Right lung (tissue), 5 donors: ENCODE measurements around the gene NGEF. TPM values are rescaled to one million over a fixed set of nuclear protein-coding genes. Genes with fewer than 3 reads are reported as not detected.

Experiments
- DNase-seq, 2 donors: peaks; one replicate each; pipeline ENCODE4 v3.0.0-alpha.2; 2013
- polyA plus RNA-seq, 5 donors: library from polyadenylated mRNA; unstranded; fragments of 120-200 nt; gene quantifications; one replicate each; pipeline versions ENCODE4 v1.2.1 to v1.2.3, GENCODE V29; 2013; ENCODE audit warnings: inconsistent platforms in 1 of 5, low replicate concordance in 1 of 5; ENCODE audit not compliant: insufficient read length in 5 of 5, insufficient read depth in 1 of 5

Gene NGEF
- polyA plus RNA-seq, 5 donors = 1.0 to 2.9 (median 2.7) TPM

GRCh38 chr2:232885264-232885961 lies 127.6 kb downstream of the NGEF start:
- no peak for DNase-seq

- no peak for DNase-seq
These were observed 128.3 kb downstream of the NGEF start for GRCh38 chr2:232884549-232885263.

- no peak for DNase-seq
These were observed 129.0 kb downstream of the NGEF start for GRCh38 chr2:232884001-232884421.

GRCh38 chr2:232883116-232883721 lies 129.8 kb downstream of the NGEF start:
- DNase-seq = no peak

- DNase-seq = no peak
These were observed 130.4 kb downstream of the NGEF start for GRCh38 chr2:232882505-232883115.

- no peak for DNase-seq
These were observed 131.0 kb downstream of the NGEF start for GRCh38 chr2:232882085-232882484.

- DNase-seq = no peak
These were observed 132.2 kb downstream of the NGEF start for GRCh38 chr2:232880764-232881351.

- no peak for DNase-seq
These were observed 133.2 kb downstream of the NGEF start for GRCh38 chr2:232879618-232880494.

GRCh38 chr2:232878855-232879617 lies 134.0 kb downstream of the NGEF start:
- DNase-seq = no peak

GRCh38 chr2:232877940-232878511 lies 135.0 kb downstream of the NGEF start:
- DNase-seq = no peak

- no peak for DNase-seq
These were observed 136.0 kb downstream of the NGEF start for GRCh38 chr2:232876978-232877441.

GRCh38 chr2:232876161-232876977 lies 136.7 kb downstream of the NGEF start:
- no peak for DNase-seq

GRCh38 chr2:232875256-232876121 lies 137.6 kb downstream of the NGEF start:
- DNase-seq = no peak

- no peak for DNase-seq
These were observed 138.3 kb downstream of the NGEF start for GRCh38 chr2:232874677-232875223.

GRCh38 chr2:232873909-232874641 lies 139.0 kb downstream of the NGEF start:
- no peak for DNase-seq

GRCh38 chr2:232873292-232873908 lies 139.7 kb downstream of the NGEF start:
- DNase-seq = no peak
